HG02642 (cell line): ENCODE results near the gene KRT31.
"Not testable (repeated sequence)": the region's sequence is repeated elsewhere in the genome, so short reads cannot be mapped to it uniquely, and the experiment has no call there.

Experiments
- ATAC-seq: cut with Tn5 transposase; IDR thresholded peaks from one replicate; pipeline ENCODE4 v1.9.1; 2021; ENCODE audit warnings: mild to moderate bottlenecking; ENCODE audit not compliant: unreplicated experiment, poor library complexity

KRT31 gene

GRCh38 chr17:41418116-41418860, 20.9 kb upstream of the KRT31 start:
- ATAC-seq = no peak

GRCh38 chr17:41417576-41418015, 20.2 kb upstream of the KRT31 start:
- ATAC-seq = no peak

DNA sequence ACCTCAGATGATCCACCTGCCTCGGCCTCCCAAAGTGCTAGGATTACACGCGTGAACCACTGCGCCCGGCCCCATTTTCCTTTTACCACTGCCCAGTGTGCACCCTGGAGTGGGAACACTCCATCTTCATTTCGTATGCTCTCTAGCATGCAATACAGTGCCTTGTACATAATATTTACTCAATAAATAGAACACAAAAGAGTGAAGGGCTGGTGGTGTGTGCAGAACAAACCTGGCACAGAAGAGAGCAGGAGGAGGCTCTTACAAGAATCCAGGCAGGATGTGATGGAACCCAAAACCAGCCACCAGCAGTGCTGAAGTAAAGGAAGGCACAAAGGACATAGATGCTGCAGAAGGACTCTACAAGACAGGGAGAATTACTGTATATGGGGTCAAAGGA, 19.7 kb upstream of the KRT31 start:
- ATAC-seq = no peak

DNA sequence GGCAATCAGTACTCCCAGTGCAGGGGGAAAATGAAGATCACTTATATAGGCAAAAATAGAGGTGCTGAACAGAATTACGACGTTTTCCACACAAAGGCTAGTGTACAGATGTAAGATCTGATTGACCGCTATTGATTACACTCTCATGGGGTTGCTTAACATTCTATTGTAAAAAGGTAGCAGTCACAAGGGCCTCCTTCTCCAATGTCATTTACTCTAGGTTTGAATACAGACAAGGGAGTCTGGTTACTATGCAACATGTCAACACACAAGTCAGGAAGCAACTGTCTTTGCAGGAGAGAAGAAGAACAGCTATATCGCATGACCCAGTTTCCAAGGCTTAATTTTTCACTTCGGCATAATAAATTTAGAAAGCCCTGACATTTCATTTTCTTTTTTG, 19.1 kb upstream of the KRT31 start:
- ATAC-seq = no peak

- no peak for ATAC-seq
Observed at GRCh38 chr17:41415833-41416335, 18.5 kb upstream of the KRT31 start.

- no peak for ATAC-seq
Observed at GRCh38 chr17:41415411-41415810, 18.0 kb upstream of the KRT31 start.

DNA sequence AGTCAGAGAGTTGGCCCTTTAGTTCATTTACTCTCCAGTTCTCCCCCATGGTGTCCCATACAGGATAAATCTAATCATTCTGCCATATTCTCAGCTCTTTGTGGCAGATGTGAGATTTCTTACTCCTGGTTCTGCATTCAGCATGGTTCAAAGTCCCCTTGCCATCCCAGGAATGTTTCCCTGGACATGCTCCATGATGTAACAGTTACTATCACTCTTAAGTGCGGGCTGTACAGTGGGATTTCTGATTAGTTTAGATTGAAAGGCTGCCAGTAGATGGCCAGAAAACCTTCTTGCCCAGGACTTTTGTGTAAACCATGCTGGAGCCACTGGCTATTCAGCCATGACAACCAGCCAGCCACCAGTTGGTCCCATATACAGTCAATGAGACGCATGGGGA, 16.6 kb upstream of the KRT31 start:
- no peak for ATAC-seq

DNA sequence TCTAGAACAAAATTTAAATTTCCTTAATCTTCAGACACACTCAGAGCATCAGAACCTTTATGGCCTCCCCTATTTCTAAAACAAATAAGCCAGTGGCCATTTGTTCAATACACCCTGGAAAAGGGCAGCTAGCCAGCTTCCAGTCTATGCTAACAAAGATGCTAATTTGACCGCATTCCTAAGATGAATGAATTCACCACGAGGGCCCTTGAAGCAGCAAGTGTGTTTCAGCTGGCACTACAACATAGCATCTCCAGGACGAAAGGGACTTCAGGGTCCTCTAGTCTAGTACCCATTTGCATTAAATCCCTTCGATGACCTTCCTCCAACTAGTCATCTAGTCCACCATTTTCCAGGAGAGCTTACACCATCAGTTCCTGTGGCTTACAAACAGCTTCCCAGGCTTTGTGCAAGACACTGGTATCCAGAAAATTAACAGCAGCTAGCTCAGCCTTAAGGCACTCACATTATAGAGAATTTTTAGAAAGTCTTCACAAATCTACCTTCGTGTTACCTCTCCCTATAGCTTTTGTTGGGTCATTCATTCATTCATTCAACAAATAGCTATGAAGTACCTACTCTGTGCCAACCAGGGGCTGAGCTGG, 16.0 kb upstream of the KRT31 start:
- ATAC-seq = no peak

GRCh38 chr17:41411072-41411840, 13.8 kb upstream of the KRT31 start:
- ATAC-seq = no peak

DNA sequence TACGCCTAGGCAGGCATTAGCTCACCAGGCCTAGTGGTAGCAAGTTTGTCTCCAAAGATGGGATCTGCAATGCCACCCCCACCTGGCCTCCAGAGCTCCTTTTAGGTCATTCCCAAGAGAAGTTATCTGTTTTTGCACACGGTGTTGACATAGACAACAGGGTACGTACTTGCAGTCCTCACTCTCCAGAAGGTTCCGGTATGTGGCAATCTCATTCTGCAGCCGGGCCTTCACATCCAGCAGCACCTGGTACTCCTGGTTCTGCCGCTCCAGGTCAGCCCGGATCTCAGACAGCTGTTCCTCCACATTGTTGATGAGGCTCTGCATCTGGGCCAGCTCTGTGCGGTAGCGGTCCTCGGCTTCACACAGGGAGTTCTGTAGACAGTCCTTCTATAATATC, 9.8 kb upstream of the KRT31 start:
- ATAC-seq = no peak

DNA sequence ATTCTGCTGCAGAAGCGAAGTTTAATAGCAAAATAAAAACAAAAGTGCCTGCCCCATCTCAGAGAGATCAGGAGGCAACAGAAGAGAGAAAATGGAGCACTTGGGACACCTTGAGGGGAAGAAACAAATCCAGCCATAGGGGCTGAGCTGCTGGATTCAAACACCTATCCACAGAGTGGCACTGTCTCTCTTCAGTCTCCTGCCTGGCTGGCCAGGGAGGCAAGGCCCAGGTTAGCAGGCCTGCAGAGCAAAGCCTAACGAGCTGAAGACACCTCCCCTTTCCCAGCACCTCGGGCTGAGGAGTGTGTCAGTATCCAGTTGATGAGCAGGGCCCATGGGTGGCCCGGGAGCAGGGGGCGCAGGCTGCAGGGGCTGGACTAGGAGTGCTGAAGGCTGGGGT, 8.8 kb upstream of the KRT31 start:
- no peak for ATAC-seq

DNA sequence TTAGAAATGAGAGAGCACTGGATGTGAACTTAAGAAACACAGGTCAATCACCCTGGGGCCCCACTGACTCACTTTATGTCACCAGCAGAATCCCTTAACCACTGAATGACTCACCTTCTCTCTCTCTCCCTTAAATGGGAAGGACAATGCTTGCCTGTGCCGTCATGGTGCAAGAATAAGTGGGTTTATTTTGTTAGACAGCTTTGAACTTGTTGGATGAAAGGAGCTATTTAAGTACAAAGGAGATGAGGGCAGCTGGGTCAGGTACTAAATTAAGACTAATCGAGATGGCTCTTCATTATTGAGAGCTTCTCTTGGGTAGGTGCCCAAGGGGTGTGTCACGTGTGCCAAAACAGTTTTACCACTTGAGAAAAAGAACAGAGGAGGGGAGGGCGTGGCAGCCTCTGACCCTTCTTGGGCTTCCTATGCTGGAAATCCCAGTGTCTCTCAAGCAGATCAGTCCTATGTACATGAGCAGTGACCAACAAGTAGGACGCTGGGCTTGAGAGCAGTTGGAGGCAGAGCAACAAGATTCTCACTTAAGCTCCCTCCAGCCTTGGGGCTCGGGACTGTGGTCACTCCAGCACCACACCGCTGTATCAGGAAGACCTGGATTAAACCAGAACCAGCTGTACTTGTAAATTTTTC, 6.7 kb upstream of the KRT31 start:
- no peak for ATAC-seq

GRCh38 chr17:41403404-41404023, 6.1 kb upstream of the KRT31 start:
- no peak for ATAC-seq

DNA sequence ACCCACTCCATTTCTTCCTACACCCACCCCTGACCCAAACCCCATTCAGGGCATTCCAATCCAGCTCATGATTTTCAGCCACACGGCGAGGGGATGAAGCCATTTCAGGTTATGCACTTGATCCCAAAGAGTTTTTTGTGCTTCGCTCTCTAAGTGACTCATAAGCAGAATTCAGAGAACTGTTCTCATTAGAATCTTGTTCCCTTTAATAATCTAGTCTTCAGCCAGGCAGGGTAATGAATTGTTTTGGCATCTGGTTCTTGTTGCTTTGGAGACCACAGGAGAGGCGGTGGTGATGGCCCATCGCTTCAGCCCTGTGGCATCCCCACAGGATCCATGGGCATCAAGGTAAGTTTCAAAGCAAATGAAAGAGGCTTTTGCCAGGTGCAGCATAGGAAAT, 4.8 kb upstream of the KRT31 start:
- ATAC-seq = no peak

DNA sequence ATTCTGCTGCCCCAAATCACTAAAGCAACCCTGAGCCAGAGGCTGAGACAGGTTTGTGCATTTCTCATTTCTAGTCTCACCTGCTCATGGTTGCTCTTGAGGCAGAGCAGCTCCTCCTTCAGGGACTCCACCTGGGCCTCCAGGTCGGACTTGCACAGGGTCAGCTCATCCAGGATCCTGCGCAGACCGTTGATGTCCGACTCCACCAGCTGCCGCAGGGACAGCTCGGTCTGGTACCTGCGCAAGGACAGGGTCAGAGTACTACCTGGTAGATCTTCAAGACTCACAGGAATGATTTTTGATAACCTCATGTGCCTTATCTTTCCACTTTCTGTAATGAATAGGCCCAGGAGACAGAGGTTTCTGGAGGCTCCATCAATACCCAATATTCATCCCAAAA, 1.1 kb downstream of the KRT31 start:
- no peak for ATAC-seq

GRCh38 chr17:41395611-41396010, 1.8 kb downstream of the KRT31 start:
- no peak for ATAC-seq

GRCh38 chr17:41395044-41395443, 2.4 kb downstream of the KRT31 start:
- ATAC-seq = not testable (repeated sequence)

DNA sequence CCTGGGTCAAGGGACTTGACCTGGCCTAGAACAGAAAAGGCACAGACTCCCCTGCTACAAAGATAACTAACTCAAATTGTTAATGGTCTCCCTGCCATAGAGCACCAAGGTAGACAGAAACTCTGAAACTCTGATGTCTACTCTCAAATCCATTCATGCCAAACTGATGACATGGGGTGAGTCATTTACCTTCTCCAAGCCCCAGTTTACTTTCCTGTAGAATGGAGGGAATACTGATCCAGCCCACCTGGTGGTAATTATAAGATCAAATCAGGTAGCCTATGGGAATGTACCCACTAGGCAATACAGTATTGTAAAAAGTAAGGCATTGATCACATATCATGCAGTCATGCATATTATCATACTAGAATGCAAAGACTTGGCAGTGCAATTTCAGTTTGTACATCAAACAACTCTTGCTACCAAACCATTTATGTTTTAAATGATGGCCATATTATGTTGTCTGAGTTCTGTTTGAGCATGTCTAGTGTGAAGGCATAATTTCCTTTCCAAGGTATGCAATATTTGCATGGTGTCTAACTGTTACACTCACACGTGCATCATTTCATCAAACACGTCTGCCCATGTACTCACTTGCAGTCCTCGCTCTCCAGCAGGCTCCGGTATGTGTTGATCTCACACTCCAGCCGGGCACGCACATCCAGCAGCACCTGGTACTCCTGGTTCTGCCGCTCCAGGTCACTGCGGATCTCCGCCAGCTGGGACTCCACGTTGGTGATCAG, 3.0 kb downstream of the KRT31 start:
- no peak for ATAC-seq

- no peak for ATAC-seq
Observed at GRCh38 chr17:41393826-41394225, 3.6 kb downstream of the KRT31 start.

GRCh38 chr17:41393294-41393693, 4.1 kb downstream of the KRT31 start:
- ATAC-seq = no peak
